GM19324 (cell line): ENCODE data around the gene ALDH3B2.
"Not testable (repeated sequence)": the region's sequence is repeated elsewhere in the genome, so short reads cannot be mapped to it uniquely, and the experiment has no call there.

Source experiments
- ATAC-seq: cut with Tn5 transposase; IDR thresholded peaks from one replicate; pipeline ENCODE4 v1.9.1; 2021; ENCODE audit warnings: mild to moderate bottlenecking, moderate library complexity; ENCODE audit not compliant: unreplicated experiment, low FRiP score

ALDH3B2 gene

DNA sequence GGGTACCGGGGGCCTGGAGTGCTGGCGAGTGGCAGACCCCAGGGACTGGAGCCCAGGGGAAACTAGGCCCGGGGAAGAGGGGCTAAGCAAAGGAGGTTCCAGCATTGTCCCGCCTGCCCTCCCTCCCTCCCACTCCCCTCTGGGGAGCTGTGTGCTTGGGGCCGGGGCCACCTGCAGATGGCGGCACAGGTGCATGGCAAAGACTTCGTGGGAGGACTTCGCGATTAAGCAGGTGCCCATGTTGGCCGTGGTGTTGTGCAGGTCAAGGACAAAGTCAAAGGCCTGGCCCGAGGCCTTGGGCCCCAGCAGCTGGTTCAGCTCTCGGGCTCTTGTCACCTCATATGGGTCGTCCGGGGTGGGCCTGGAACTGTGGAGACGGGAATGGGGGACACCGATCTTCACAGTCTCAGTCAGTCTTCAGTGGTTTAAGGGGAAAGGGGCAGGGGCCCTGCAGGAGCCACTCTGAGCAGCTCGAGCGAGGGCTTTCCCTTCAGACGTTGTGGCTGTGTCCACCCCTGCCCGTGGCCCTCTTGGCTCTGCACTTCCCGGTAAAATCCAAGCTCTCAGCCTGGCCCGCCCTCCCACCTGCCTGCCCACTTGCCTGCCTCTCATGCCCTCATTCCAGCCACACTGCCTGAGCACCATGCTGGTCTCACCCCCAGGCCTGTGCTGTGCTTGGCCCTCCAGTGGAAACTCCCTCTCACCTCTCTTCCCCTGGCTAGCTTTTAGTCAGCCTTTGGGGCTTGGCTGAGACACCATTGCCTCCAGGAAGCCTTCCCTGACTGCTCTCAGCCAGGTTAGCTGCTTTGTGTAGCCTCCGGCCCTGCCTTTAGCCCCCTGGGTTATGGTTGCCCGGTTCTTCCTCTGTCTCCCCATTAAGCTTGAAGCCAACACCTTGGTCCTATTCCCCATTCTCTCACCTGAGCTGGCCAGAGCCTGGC lies 28.6 kb downstream of the ALDH3B2 start:
- ATAC-seq: no peak

DNA sequence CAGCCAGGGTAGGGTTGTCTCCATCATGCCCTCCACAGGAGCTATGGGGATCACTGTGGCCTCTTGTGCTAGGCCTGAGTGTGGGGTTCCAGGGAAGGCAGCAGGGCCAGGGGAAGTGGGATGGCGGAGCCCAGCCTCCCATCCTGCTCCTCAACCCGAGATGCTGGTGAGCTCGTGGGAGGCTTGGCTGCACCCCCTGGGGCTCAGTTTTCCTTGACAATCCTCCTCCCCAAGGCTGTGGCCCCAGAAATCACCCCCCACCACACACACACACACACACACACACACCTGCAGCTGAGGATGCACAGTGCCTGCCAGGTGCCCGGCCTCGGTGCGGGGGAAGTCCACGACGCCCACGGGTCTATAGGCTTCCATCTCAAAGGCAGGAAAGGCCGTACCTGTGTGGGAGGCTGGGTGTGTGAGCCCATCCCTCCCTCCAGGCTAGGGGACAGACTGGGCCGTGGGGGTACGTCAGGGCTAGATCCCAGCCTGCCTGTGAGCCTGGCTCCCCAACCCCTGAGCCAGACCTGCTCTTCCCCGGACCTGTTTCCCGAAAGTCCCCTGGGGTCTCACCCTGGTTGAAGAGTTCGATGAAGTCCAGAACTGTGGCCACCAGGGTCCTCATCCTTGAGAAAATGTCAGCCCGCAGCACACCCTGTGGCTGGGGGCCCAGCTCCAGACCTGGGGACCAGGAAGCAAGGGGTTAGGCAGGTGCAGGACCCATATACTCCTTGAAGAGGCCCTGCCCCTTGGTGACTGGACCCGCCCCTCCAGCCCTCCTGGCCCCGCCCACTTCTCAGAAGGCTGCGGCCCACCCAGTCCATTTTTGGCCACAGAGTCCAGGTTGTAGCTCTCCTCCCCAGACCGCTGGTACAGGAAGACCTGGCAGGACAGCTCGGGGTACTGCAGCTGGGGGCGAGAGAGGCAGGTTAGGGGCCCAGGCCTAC lies 29.7 kb downstream of the ALDH3B2 start:
- ATAC-seq: no peak

DNA sequence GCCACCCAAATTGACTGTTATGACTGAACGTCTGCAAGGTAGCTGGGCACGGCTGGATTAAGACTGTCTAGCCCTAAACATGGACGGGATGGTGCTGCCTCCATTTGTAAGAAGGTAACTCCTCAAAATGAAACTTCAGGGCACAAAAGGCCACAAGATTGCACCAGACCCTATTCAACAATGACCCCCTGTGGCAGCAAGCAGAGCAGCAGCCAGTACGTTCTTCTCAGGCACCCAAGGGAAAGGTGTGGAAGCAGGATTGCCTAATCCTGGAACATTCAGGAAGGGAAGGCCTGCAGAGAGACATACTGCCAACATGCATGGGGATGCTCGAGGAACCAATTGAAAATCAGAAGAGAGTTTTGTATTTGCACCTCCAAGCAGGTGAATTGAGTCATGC lies 30.4 kb downstream of the ALDH3B2 start:
- ATAC-seq: no peak

DNA sequence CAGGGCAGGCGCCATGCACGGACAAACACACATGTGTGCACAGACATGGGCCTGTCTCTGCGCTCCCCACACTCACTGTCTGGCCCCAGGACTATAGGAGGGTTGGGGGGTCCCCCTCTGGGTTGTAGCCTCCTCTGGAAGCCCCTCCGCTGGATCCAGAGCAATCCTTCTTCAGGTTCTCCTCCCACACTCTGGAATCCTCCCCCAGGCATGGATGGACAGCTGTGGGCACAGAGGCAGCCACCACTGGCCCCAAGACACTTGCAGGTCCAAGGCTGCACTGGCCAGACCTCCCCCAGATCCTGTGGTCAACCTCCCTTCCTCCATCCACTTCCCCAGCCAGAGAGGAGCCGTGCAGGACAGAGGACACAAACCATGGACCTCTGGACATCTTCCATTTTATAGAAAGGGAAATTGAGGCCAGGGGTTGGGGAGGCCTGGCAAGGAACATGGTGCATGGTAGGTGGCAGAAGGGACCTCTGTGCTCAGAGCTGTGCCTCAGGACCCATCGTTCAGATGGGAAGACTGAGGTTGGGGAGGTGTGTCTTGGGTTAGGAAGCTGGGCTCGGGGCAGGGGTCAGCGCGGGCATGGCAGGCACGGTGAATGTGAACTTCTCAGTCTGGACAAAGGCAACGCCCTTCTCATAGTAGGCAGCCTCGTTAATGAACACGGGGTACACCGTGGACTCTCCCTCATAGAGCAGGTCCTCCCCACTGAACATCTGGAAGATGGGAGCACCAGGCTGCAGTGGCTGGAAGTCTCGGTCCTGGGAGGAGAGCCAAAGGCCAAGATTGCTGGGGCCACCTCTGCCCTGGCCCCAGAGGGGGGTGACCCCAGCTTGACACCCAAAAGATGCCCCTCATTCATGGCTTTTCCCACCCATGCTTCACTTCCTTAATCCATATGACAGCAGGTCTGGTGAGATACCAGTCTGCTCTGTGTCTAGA lies 32.0 kb downstream of the ALDH3B2 start:
- ATAC-seq: no peak

DNA sequence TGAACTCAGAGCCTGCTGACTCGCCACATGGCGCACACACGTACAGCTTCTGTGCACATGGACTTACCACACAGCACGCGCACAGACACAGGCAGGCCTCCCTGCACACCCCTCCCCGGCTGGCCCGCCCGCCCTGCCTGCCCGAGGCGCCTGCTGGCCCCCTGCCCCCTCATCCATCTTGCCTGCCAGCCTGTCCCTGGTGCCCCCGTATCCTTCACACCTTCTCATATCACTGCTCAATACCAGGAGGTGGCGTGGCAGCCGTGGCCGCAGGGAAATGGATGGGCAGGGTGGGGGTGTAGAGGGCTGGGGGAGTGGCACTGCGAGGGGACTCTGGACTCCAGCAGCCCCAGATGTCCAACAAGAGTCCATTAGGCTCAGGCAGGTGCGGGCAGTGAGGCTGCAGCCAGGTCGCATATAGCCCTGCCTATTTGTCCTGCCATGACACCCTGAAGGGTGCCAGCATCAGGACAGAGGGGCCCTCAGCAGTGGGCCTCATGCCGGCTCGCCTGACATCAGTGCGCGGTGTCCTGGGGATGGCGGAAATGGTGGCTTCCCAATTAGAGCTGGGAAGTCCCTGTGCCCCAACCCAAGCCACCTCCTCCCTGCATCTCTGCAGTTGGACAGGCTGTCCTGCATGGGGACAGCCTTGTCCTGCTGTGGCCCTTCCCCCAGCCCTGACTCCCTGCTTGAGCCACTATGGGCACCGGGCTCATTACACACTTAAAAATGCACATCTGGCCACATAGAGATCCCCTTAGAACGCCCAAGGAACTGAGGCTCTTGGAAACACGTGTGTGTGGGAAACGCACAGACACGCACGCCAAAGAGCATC lies 32.9 kb downstream of the ALDH3B2 start:
- no peak for ATAC-seq

DNA sequence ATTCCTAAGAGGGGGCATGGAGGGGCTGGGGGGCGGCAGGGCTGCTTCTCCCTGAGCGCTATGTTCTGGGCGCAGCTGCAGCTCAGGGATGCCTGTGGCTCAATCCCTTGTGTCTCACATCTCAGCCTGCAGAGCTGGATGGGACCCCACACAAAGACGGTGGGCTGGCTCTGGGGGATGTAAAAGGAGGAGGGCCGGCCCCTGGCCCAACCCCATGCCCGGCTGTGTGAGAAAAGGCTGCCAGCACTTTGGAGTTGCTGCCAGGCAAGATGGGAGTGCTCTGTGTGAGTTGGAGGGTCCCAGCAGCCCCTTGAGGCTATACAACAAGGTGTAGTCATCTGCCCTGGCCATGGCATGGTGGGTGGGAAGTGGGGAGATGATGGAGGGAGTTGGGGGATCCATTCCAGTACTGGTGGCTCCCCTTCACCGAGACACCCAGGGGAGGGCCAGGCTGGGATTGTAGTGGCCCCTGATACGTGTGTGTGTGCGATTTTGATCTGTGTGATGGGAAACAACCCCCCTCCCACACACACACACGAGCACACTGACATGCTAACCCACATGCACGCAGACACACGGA lies 33.6 kb downstream of the ALDH3B2 start:
- no peak for ATAC-seq

DNA sequence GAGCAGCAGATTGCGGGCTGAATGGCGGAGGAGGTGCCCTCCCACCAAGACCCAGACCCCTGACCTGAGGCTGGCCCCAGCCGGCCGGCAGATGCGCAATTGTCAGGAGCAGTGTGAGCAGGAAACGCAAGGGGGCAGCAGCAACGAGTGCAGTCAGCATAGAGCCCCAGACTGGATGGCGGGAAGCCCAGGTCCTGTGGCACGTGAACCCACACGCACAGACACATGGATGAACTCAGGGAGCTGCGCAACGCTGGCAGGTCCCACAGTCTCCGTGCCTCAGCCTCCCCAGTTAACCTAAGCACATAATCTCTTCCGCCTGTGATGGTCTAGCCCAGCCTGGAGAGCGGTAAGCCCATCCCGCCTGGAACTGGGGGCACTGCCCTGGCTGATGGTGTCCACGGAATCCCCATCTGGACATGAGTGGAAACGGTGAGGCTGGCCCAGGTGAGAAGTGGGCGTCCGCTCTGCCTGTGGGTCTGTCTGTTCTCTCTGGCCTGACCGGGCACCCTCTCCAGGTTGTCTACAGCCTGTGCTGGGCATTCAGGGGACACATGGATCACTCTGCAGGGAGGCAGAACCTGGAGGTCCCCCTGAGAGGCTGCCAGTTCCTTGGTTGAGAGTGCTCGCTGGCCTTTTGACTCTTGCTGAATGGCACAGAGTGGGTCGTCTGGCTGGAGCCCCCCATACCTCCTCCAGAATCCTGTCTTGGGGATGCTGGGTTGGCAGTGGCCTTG lies 34.2 kb downstream of the ALDH3B2 start:
- no peak for ATAC-seq

DNA sequence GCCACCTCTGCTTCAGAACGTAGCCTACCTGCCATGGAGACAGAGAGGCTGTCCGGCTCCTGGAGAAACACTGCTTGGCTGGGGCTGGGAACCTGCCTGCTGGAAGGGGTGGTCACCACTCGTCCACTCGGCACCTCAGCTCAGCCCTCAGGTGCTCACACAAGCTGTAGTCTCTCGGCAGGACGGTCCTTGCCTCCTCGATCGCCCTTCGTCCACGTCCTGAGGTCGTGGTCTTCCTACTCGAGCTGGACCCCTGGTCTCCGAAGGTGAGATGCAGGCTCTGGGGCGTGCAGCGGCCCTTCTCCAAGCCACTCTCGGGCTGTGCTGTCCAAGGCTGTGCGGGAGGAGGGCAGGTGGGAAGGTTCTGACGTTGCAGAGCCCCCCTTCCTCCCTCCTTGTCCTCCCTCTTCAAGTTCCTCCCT lies 35.0 kb downstream of the ALDH3B2 start, which contains the start of gene TBX10:
TBX10 (minus strand) TSS at position 326 of the 422 bp plus-strand sequence; CDS start at position 35, 291 bp downstream.
- ATAC-seq: no peak

DNA sequence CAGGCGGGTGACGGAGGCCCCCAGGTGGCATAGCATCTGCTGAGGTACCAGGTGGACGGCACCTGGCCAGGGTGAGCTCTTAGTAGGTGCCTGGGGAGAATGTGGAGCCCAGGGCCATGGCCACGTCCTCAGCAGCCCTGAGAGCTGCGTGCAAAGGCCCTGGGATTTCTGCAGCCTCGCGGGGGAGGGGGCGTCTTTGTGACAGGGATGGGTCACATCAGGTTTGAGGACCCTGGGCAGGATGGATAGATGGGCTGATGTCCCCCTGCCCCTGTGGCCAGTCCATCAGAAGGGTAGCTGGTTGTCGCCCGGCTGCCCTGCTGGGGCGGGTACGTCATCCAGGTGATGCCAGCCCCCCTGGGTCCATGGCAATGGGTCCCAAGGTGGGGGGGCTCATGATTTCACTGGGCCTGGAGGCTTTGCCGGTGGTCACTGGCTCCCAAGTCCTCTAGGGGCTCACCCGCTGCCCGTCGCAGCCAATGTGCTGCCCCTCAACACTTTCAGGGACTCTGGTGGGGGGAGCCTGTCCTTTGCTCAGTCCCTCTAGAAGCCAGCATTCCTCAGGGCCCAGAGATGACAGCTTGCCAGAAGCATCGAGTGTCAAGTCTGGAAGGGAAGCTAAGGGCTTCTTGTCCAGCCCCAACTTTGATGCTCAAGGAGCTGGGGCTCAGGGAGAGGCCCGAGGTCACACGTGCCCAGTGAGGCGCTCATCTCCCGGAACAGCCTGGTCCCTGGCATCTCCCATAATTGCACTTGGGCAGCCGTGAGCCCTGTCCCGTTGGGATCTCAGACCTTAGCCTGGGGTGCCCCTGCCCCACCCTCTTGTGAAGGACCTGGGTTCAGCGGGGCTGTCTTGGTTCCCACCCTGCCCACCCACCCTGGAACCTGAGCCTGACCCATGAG lies 35.6 kb downstream of the ALDH3B2 start:
- no peak for ATAC-seq

DNA sequence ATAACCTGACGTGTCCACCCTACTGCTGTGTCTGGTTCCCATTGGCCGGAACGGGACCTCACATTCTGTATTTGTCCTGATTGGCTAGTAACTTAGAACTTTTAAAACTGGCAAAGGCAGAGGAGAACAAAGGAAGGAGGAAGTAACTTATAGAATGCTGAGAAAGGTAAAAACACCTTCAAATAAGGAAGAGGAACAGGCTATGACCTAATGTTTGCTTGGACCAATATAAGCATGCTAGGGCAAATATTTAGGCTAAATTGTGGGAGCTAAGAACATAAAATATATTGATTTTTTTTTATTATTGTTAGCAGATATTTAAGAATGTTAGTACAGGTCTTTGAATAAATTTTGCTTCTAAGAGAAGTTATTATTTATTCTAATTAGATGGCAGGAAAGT lies 37.0 kb downstream of the ALDH3B2 start:
- not testable (repeated sequence) for ATAC-seq

DNA sequence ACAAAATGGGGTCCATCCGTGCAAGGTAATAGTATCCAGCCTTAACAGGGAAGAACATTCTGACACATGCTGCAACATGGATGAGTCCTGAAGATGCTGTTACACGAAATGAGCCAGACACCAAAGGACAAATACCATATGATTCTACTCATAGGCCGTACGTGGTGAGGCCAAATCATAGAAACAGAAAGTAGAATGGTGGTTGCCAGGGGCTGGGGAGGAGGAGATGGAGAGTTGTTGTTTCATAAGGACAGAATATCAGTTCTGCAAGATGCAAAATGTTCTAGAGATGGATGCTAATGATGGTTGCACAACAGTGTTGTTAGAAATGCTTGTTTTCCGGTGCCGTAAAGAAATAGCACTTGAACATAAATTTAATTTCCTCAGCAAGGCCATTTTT lies 37.5 kb downstream of the ALDH3B2 start:
- ATAC-seq: no peak

DNA sequence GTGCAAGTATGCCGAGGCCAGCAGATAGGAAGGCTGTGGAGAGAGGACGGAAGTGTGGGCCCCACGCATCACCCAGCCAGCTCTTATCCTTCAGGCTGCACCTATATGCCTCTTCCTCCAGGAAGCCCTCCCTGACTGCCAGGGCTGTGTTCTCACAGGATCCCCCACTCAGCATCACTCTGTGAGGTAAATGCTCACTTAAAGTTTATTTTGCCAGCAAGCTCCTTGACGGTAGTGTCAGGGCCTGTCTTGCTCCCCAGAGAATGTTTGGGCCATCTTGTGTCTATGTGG lies 39.2 kb downstream of the ALDH3B2 start:
- ATAC-seq: no peak

DNA sequence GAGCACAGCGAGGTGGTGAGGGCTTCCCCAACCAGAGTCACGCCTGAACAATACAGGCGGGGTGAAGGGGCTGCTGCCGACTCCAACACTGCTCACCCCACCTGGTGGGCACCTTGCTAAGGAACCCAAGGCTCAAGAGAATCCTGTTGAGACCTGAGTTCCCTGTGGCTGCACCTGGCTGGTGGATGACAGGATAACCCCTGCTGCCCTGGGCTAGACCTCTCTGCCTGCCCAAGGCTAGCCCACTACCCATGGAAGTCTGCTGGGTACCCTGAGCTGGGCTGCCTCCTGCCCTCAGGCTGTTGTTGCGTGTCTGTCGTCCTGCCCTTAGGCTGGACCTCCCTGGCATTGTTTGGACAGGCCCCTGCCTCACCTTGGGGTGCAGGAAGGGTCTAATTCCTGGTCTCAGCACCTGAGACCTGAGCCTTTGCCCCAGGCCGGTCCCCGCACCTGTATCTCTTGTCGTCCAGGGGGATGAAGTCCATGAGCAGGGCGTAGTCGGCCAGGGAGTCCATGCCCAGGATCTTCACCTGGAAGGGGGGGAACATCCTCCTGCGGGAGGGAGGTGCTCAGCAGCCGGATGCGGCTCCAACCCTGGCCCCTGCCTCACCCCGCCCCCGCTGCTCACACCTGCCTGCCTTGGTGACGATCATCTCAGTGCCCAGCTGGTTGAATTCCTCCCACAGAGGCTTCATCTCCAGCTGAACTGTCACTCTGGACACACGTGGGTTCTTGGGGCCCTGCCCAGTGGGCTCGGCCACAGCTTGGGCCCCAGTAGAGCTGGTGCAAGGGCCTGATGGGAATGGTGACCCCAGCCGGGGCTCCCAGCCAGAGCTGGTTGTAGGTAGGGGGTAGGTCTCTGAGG lies 39.8 kb downstream of the ALDH3B2 start:
- ATAC-seq: no peak

DNA sequence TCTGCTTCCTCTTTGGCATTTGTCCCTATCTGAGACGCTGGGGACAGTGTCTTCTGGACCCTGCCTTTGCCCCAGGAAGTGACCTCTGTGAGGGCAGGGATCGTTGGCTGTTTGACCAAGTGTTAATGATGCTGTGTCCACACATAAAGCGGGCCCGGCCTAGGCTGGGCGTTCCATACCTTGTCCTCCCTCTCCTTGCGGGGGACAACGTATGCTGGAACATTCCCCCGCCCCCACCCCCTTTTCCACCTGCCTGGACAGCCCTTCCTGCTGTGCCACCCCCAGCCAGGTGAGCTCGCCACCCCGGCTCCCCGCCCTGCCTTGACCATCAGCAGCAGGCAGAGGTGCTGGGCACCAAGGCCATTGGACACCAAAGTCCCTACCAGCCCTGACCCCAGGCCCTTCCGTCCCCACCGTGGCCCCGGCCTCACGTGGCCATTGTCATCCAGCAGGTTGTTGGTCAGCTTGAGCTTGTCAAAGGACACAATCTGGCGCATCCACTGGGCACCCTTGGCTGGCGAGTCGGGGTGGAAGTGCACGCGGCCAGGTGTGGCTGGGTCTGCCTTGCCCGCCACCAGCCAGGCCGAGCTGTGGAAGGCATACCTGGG lies 40.6 kb downstream of the ALDH3B2 start:
- no peak for ATAC-seq

DNA sequence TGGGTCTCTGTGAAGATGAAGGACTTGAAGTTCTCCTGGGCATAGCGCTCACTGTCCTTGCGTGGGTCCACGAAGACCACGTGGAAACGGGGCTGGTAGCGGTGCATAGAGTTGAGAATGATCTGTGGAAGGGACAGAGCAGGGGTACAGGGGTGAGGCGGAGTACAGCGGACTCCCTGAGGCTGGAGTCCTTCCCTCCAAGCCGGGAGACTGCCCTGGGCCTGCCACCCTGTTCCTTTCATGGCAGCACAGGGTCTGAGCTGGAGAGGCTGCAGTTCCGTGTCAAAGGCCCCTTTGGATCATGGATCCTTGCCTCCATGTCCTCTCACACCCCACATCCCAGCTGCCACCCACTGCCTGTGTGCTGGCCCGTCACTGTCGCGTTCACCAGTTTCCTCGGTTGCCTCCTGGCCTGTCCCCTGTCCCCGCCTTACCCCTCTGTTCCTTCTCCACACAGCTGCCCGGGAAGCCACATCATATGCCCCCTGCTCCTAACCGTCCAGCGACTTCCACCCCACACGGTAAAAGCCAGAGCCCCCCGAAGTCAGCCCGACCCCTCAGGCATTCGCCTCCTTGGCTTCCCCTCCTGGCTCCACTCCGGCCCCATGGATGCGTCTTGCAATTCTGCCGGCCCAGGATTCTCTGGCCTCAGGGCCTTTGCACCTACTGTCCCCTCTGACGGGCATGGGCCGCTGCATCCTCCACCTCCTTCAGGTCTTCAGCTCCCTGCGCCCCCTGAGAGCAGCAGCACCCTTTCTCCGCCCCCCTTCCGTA lies 41.3 kb downstream of the ALDH3B2 start:
- no peak for ATAC-seq
